Calu3 (cell line): Measurements from ENCODE around the gene ARHGAP45. TPM values are rescaled to one million over a fixed set of nuclear protein-coding genes. Genes with fewer than 3 reads are reported as not detected.
"Not testable (repeated sequence)": the region's sequence is repeated elsewhere in the genome, so short reads cannot be mapped to it uniquely, and the experiment has no call there.

Experiments used
- BruUV-seq: library from RNA; stranded (reverse); fragments of 400-500 nt; replicated peaks from 2 replicates; lab custom pipeline; 2021; lab: Mats Ljungman, UMichigan
- CTCF ChIA-PET: fragments of 300-600 bp; sonication (Branson Sonifier 250); formaldehyde crosslinking; loops from one replicate; lab custom pipeline; 2022; ENCODE audit warnings: antibody characterized with exemption; lab: Charles Lee
- DNase-seq: peaks from one replicate; pipeline ENCODE4 v3.0.0; 2022
- H3K27ac Mint-ChIP-seq: one replicate; pipeline ENCODE4 v1.8.0; 2022; ENCODE audit warnings: mixed read lengths; ENCODE audit not compliant: unreplicated experiment
- H3K27me3 Mint-ChIP-seq: one replicate; pipeline ENCODE4 v1.8.0; 2022; ENCODE audit warnings: mixed read lengths; ENCODE audit not compliant: unreplicated experiment
- H3K36me3 Mint-ChIP-seq: one replicate; pipeline ENCODE4 v1.8.0; 2022; ENCODE audit warnings: mild to moderate bottlenecking, moderate library complexity, mixed read lengths; ENCODE audit not compliant: insufficient read depth, unreplicated experiment
- H3K4me1 Mint-ChIP-seq: one replicate; pipeline ENCODE4 v1.8.0; 2022; ENCODE audit warnings: mild to moderate bottlenecking, low read depth, mixed read lengths; ENCODE audit not compliant: unreplicated experiment
- H3K4me3 Mint-ChIP-seq: one replicate; pipeline ENCODE4 v1.8.0; 2022; ENCODE audit warnings: mild to moderate bottlenecking, low read depth, moderate library complexity, mixed read lengths; ENCODE audit not compliant: unreplicated experiment
- H3K9me3 Mint-ChIP-seq: one replicate; pipeline ENCODE4 v1.8.0; 2022; ENCODE audit warnings: low read depth, mixed read lengths; ENCODE audit not compliant: unreplicated experiment
- CTCF ChIP-seq: fragments of 200-600 bp; IDR thresholded peaks from one replicate; pipeline ENCODE4 v1.8.0; 2022; ENCODE audit warnings: antibody characterized with exemption; ENCODE audit not compliant: unreplicated experiment
- intact Hi-C: fragments of 100-400 bp; cut with micrococcal nuclease; formaldehyde crosslinking; loops from one replicate; pipeline ENCODE4 v1.10.0; 2022; ENCODE audit not compliant: unreplicated experiment
- total RNA-seq: library from RNA; stranded (reverse); gene quantifications from 2 replicates; pipeline ENCODE4 v1.2.3, GENCODE V29; 2022

ARHGAP45 gene
- total RNA-seq, 1 experiment from 2014 or later = 10.4 TPM

- Mint-ChIP-seq H3K27me3 (no peaks in the 10 kb centered on the region), H3K36me3 (peaks cover 63% of the 10 kb centered on the region), H3K9me3 (no peaks in the 10 kb centered on the region), H3K27ac (no peak overlapping the region), H3K4me3 (no peak overlapping the region), H3K4me1 (no peaks in the 10 kb centered on the region)
- CTCF ChIA-PET = interaction anchor here (0.6 to 0.8 kb wide), 2 partner anchors 57 to 1242 kb away, joined by 5 read pairs; no protein-coding TSS in a partner anchor
- no peak for DNase-seq
- no TSS peak for BruUV-seq
- intact Hi-C loops = no loop called here
- no peak for TF ChIP-seq CTCF
Measured at GRCh38 chr19:1123885-1124677, 57.1 kb downstream of the ARHGAP45 start.

- TF ChIP-seq CTCF = no peak
- Mint-ChIP-seq H3K36me3 (peaks cover 61% of the 10 kb centered on the region), H3K4me3 (no peak overlapping the region), H3K27me3 (no peaks in the 10 kb centered on the region), H3K9me3 (no peaks in the 10 kb centered on the region), H3K4me1 (no peaks in the 10 kb centered on the region), H3K27ac (no peak overlapping the region)
- intact Hi-C loops = no loop called here
- CTCF ChIA-PET = no interaction called here
- no TSS peak for BruUV-seq
- DNase-seq = no peak
Measured at GRCh38 chr19:1125601-1126467, 58.9 kb downstream of the ARHGAP45 start.

GRCh38 chr19:1126984-1127760, 60.2 kb downstream of the ARHGAP45 start:
- no peak for TF ChIP-seq CTCF
- H3K27ac Mint-ChIP-seq = no peak overlapping the region
- peaks cover 64% of the 10 kb centered on the region for H3K36me3 Mint-ChIP-seq
- no TSS peak for BruUV-seq
- no peaks in the 10 kb centered on the region for H3K4me1 Mint-ChIP-seq
- H3K9me3 Mint-ChIP-seq = no peaks in the 10 kb centered on the region
- CTCF ChIA-PET = no interaction called here
- no peak overlapping the region for H3K4me3 Mint-ChIP-seq
- H3K27me3 Mint-ChIP-seq = no peaks in the 10 kb centered on the region
- intact Hi-C loops = no loop called here
- no peak for DNase-seq

- CTCF ChIA-PET = no interaction called here
- Mint-ChIP-seq H3K27me3 (no peaks in the 10 kb centered on the region), H3K4me3 (no peak overlapping the region), H3K27ac (no peak overlapping the region), H3K36me3 (peaks cover 61% of the 10 kb centered on the region), H3K4me1 (no peaks in the 10 kb centered on the region), H3K9me3 (no peaks in the 10 kb centered on the region)
- DNase-seq = no peak
- intact Hi-C loops = no loop called here
- no TSS peak for BruUV-seq
- no peak for TF ChIP-seq CTCF
Measured at GRCh38 chr19:1128106-1128505, 61.1 kb downstream of the ARHGAP45 start.

- H3K4me3 Mint-ChIP-seq, H3K27me3 Mint-ChIP-seq, H3K27ac Mint-ChIP-seq, intact Hi-C loops, H3K9me3 Mint-ChIP-seq, BruUV-seq, DNase-seq, H3K4me1 Mint-ChIP-seq, CTCF ChIA-PET: not testable (repeated sequence)
- peaks cover 58% of the 10 kb centered on the region for H3K36me3 Mint-ChIP-seq
Measured at GRCh38 chr19:1129084-1129483, 62.1 kb downstream of the ARHGAP45 start.
